Measurements from ENCODE around the gene NOX3.
"Not testable (repeated sequence)": the region's sequence is repeated elsewhere in the genome, so short reads cannot be mapped to it uniquely, and the experiment has no call there.

NOX3 gene

GRCh38 chr6:155455766-155456165 lies at the start of gene NOX3:
NOX3 (minus strand) TSS chr6:155455839; CDS start chr6:155455800, 39 bp downstream.
- DNase-seq (ENCODE audit: low read depth in 1 of 2, low spot score in 1 of 2): no peak

GRCh38 chr6:155504848-155505607 lies 49.4 kb upstream of the NOX3 start:
- no peak for DNase-seq (ENCODE audit: low read depth in 1 of 2, low spot score in 1 of 2)

GRCh38 chr6:155502393-155502792 lies 46.8 kb upstream of the NOX3 start:
- no peak for DNase-seq (ENCODE audit: low read depth in 1 of 2, low spot score in 1 of 2)

GRCh38 chr6:155499574-155499973 lies 43.9 kb upstream of the NOX3 start:
- no peak for DNase-seq (ENCODE audit: low read depth in 1 of 2, low spot score in 1 of 2)

- DNase-seq (ENCODE audit: low read depth in 1 of 2, low spot score in 1 of 2): no peak
These were observed 42.7 kb upstream of the NOX3 start for GRCh38 chr6:155498370-155498769.

- no peak for DNase-seq (ENCODE audit: low read depth in 1 of 2, low spot score in 1 of 2)
These were observed 41.6 kb upstream of the NOX3 start for GRCh38 chr6:155497273-155497672.

- DNase-seq (ENCODE audit: low read depth in 1 of 2, low spot score in 1 of 2): no peak
These were observed 39.6 kb upstream of the NOX3 start for GRCh38 chr6:155495011-155495768.

GRCh38 chr6:155493694-155494143 lies 38.1 kb upstream of the NOX3 start:
- peak in 1 of 2 donors; percentile 30 for DNase-seq (ENCODE audit: low read depth in 1 of 2, low spot score in 1 of 2)

- no peak for DNase-seq (ENCODE audit: low read depth in 1 of 2, low spot score in 1 of 2)
These were observed 37.5 kb upstream of the NOX3 start for GRCh38 chr6:155493026-155493693.

GRCh38 chr6:155492061-155492735 lies 36.6 kb upstream of the NOX3 start:
- no peak for DNase-seq (ENCODE audit: low read depth in 1 of 2, low spot score in 1 of 2)

- no peak for DNase-seq (ENCODE audit: low read depth in 1 of 2, low spot score in 1 of 2)
These were observed 35.8 kb upstream of the NOX3 start for GRCh38 chr6:155491421-155491820.

GRCh38 chr6:155488197-155488596 lies 32.6 kb upstream of the NOX3 start:
- DNase-seq (ENCODE audit: low read depth in 1 of 2, low spot score in 1 of 2): not testable (repeated sequence)

- no peak for DNase-seq (ENCODE audit: low read depth in 1 of 2, low spot score in 1 of 2)
These were observed 31.9 kb upstream of the NOX3 start for GRCh38 chr6:155487371-155488130.

GRCh38 chr6:155486721-155487294 lies 31.2 kb upstream of the NOX3 start:
- no peak for DNase-seq (ENCODE audit: low read depth in 1 of 2, low spot score in 1 of 2)

- no peak for DNase-seq (ENCODE audit: low read depth in 1 of 2, low spot score in 1 of 2)
These were observed 30.1 kb upstream of the NOX3 start for GRCh38 chr6:155485756-155486155.

- DNase-seq (ENCODE audit: low read depth in 1 of 2, low spot score in 1 of 2): no peak
These were observed 28.2 kb upstream of the NOX3 start for GRCh38 chr6:155483858-155484257.

- no peak for DNase-seq (ENCODE audit: low read depth in 1 of 2, low spot score in 1 of 2)
These were observed 25.6 kb upstream of the NOX3 start for GRCh38 chr6:155481215-155481614.

- DNase-seq (ENCODE audit: low read depth in 1 of 2, low spot score in 1 of 2): no peak
These were observed 18.1 kb upstream of the NOX3 start for GRCh38 chr6:155473741-155474140.

GRCh38 chr6:155472886-155473285 lies 17.2 kb upstream of the NOX3 start:
- DNase-seq (ENCODE audit: low read depth in 1 of 2, low spot score in 1 of 2): no peak

- DNase-seq (ENCODE audit: low read depth in 1 of 2, low spot score in 1 of 2): not testable (repeated sequence)
These were observed 15.5 kb upstream of the NOX3 start for GRCh38 chr6:155470979-155471616.

Data from activated CD4-positive, alpha-beta T cell treated with anti-CD3 and anti-CD28 coated beads, Interleukin-2, amount 50 U/mL, for 24 hours (primary cell).